DMS153 treated with DMSO at 0.1 percent for 48 hours (cell line): ENCODE measurements around the gene PDXDC1.
"Not testable (repeated sequence)": the region's sequence is repeated elsewhere in the genome, so short reads cannot be mapped to it uniquely, and the experiment has no call there.

Source experiments
- DNase-seq: peaks from one replicate; lab custom pipeline; 2025; ENCODE audit not compliant: unreplicated experiment; lab: John Stamatoyannopoulos, UW

The PDXDC1 gene

GRCh38 chr16:15057681-15058417, 83.0 kb downstream of the PDXDC1 start:
- DNase-seq, result no peak

- no peak for DNase-seq
These were observed 84.5 kb downstream of the PDXDC1 start for GRCh38 chr16:15059324-15059723.

- DNase-seq, result not testable (repeated sequence)
These were observed 87.4 kb downstream of the PDXDC1 start for GRCh38 chr16:15062085-15062810.

- DNase-seq, result not testable (repeated sequence)
These were observed 91.1 kb downstream of the PDXDC1 start for GRCh38 chr16:15065961-15066360.

GRCh38 chr16:15066690-15067089, 91.9 kb downstream of the PDXDC1 start:
- DNase-seq, result not testable (repeated sequence)

- DNase-seq, result not testable (repeated sequence)
These were observed 96.2 kb downstream of the PDXDC1 start for GRCh38 chr16:15071013-15071412.

GRCh38 chr16:15071916-15072769, 97.3 kb downstream of the PDXDC1 start:
- not testable (repeated sequence) for DNase-seq

GRCh38 chr16:15073101-15073500, 98.3 kb downstream of the PDXDC1 start:
- DNase-seq, result no peak

GRCh38 chr16:15076161-15076560, 101.3 kb downstream of the PDXDC1 start:
- not testable (repeated sequence) for DNase-seq

GRCh38 chr16:15080883-15081282, 106.1 kb downstream of the PDXDC1 start:
- DNase-seq, result not testable (repeated sequence)

GRCh38 chr16:15082788-15083187, 108.0 kb downstream of the PDXDC1 start:
- not testable (repeated sequence) for DNase-seq

GRCh38 chr16:15090663-15091269, 115.9 kb downstream of the PDXDC1 start:
- not testable (repeated sequence) for DNase-seq

GRCh38 chr16:15093571-15093954, 118.7 kb downstream of the PDXDC1 start:
- DNase-seq, result not testable (repeated sequence)

- peak; percentile 67 for DNase-seq
These were observed 119.4 kb downstream of the PDXDC1 start, which contains the start of gene RRN3 for GRCh38 chr16:15093955-15094827. Gene RRN3, minus strand, starts transcription at chr16:15094272. Its CDS starts 39 bp downstream, at chr16:15094233.

- DNase-seq, result not testable (repeated sequence)
These were observed 121.8 kb downstream of the PDXDC1 start for GRCh38 chr16:15096583-15096972.

- DNase-seq, result not testable (repeated sequence)
These were observed 124.6 kb downstream of the PDXDC1 start for GRCh38 chr16:15099366-15099909.

GRCh38 chr16:15100372-15100987, 125.7 kb downstream of the PDXDC1 start:
- DNase-seq, result not testable (repeated sequence)

- not testable (repeated sequence) for DNase-seq
These were observed 153.0 kb downstream of the PDXDC1 start for GRCh38 chr16:15127641-15128425.
